K562 (cell line): Measurements from ENCODE around the gene ABITRAM. TPM values are rescaled to one million over a fixed set of nuclear protein-coding genes. Genes with fewer than 3 reads are reported as not detected.

Source experiments
- ARHGAP35 ChIP-seq: fragments of 450-650 bp; IDR thresholded peaks from 2 replicates; pipeline ENCODE4 v1.6.1; 2018; ENCODE audit not compliant: partially characterized antibody
- ARID1B ChIP-seq: fragments of 450-650 bp; IDR thresholded peaks from 2 replicates; pipeline ENCODE4 v1.6.1; 2016; ENCODE audit warnings: antibody characterized with exemption, mild to moderate bottlenecking, inconsistent platforms
- ARID2 ChIP-seq: fragments of 450-650 bp; IDR thresholded peaks from 2 replicates; pipeline ENCODE4 v1.6.1; 2017; ENCODE audit warnings: antibody characterized with exemption, mild to moderate bottlenecking
- BDP1 ChIP-seq: IDR thresholded peaks from 3 replicates; pipeline ENCODE4 v1.6.1; 2011; ENCODE audit not compliant: insufficient read length, insufficient read depth
- CEBPG ChIP-seq, 3 experiments: fragments of 200-800 bp in 1 of 3; sonication (Bioruptor generic) in 1 of 3; sonication (generic) in 1 of 3; formaldehyde crosslinking in 1 of 3; IDR thresholded peaks in 2 of 3; conservative IDR thresholded peaks in 1 of 3; 2 replicates each; pipeline versions ENCODE4 v1.6.1 to v1.8.0; 2016 to 2022; ENCODE audit warnings: missing compliant biosample characterization in 2 of 3, missing genetic modification characterization in 2 of 3, mild to moderate bottlenecking in 1 of 3, missing genetic modification reagents in 1 of 3
- ERF ChIP-seq: fragments of 450-650 bp; formaldehyde crosslinking; IDR thresholded peaks from 2 replicates; pipeline ENCODE4 v1.4.0; 2020; ENCODE audit warnings: mild to moderate bottlenecking, mixed read lengths
- FOXA3 ChIP-seq, 2 experiments: fragments of 450-650 bp in 1 of 2; sonication (generic) in 1 of 2; formaldehyde crosslinking; IDR thresholded peaks in 1 of 2; conservative IDR thresholded peaks in 1 of 2; 2 replicates each; pipeline versions ENCODE4 v1.4.0 to v1.8.0; 2020 to 2022; ENCODE audit warnings: mild to moderate bottlenecking in 2 of 2, missing genetic modification reagents in 1 of 2
- HEY1 ChIP-seq: fragments of 250-450 bp; sonication (Bioruptor Pico); IDR thresholded peaks from 2 replicates; pipeline ENCODE4 v1.5.0; 2020; ENCODE audit warnings: mild to moderate bottlenecking, moderate library complexity, borderline replicate concordance
- JUNB ChIP-seq: fragments of 450-650 bp; formaldehyde crosslinking; conservative IDR thresholded peaks from 2 replicates; pipeline ENCODE4 v1.4.0; 2020; ENCODE audit warnings: mild to moderate bottlenecking
- NFE2L1 ChIP-seq: fragments of 450-650 bp; IDR thresholded peaks from 2 replicates; pipeline ENCODE4 v1.6.1; 2016; ENCODE audit warnings: missing genetic modification characterization, low read depth, mild to moderate bottlenecking, missing compliant biosample characterization, moderate library complexity, borderline replicate concordance
- PHB ChIP-seq: fragments of 250-450 bp; sonication (Bioruptor Pico); IDR thresholded peaks from 2 replicates; pipeline ENCODE4 v1.5.0; 2021
- SMARCA5 ChIP-seq: fragments of 450-650 bp; IDR thresholded peaks from 2 replicates; pipeline ENCODE4 v1.6.1; 2016
- SREBF1 ChIP-seq: fragments of 150-350 bp; IDR thresholded peaks from 2 replicates; pipeline ENCODE4 v1.6.1; 2014; ENCODE audit warnings: antibody characterized with exemption, low read depth, low read length, borderline replicate concordance
- STAT5B ChIP-seq: fragments of 250-450 bp; sonication (Bioruptor Pico); IDR thresholded peaks from 2 replicates; pipeline ENCODE4 v1.8.0; 2021; ENCODE audit warnings: mild to moderate bottlenecking, inconsistent platforms
- TAL1 ChIP-seq: fragments of 450-650 bp; IDR thresholded peaks from 2 replicates; pipeline ENCODE4 v1.6.1; 2016; ENCODE audit warnings: mild to moderate bottlenecking
- TFE3 ChIP-seq: fragments of 450-650 bp; formaldehyde crosslinking; IDR thresholded peaks from 2 replicates; pipeline ENCODE4 v1.4.0; 2020; ENCODE audit warnings: mild to moderate bottlenecking, mixed read lengths
- ZBTB17 ChIP-seq: fragments of 450-650 bp; formaldehyde crosslinking; IDR thresholded peaks from 2 replicates; pipeline ENCODE4 v1.4.0; 2020; ENCODE audit warnings: mild to moderate bottlenecking
- ZNF12 ChIP-seq: sonication (generic); formaldehyde crosslinking; IDR thresholded peaks from 2 replicates; pipeline ENCODE4 v1.4.0; 2020; ENCODE audit warnings: mild to moderate bottlenecking, missing genetic modification reagents
- ZNF253 ChIP-seq: fragments of 250-450 bp; sonication (Bioruptor Pico); conservative IDR thresholded peaks from 2 replicates; pipeline ENCODE4 v1.6.1; 2021; ENCODE audit warnings: mild to moderate bottlenecking
- ZNF311 ChIP-seq: fragments of 250-450 bp; sonication (Bioruptor Pico); IDR thresholded peaks from 2 replicates; pipeline ENCODE4 v1.4.0; 2020; ENCODE audit warnings: mild to moderate bottlenecking, moderate library complexity
- ZNF316 ChIP-seq: fragments of 450-650 bp; IDR thresholded peaks from 2 replicates; pipeline ENCODE4 v1.6.1; 2016
- ZNF445 ChIP-seq: fragments of 250-450 bp; sonication (Bioruptor Pico); IDR thresholded peaks from 2 replicates; pipeline ENCODE4 v1.4.0; 2020; ENCODE audit warnings: low read depth, mild to moderate bottlenecking, moderate library complexity
- ZSCAN29 ChIP-seq: fragments of 450-650 bp; IDR thresholded peaks from 2 replicates; pipeline ENCODE4 v1.6.1; 2017
- polyA plus RNA-seq, 8 experiments: library from polyadenylated mRNA; depleted of rRNA in 4 of 8; stranded (reverse) in 5 of 8; unstranded in 3 of 8; fragments of >200 nt; fragmentation: Nextera tagmentation in 2 of 8; fragmentation: Illumina TruSeq in 1 of 8; extraction: Ambion mirVana in 2 of 8; extraction: Trizol in 1 of 8; gene quantifications; 2 replicates each; pipeline versions ENCODE4 v1.2.1 to v1.2.3, GENCODE V29; 2011 to 2014; ENCODE audit warnings: inconsistent platforms in 1 of 8, missing spikeins in 1 of 8
- total RNA-seq, 7 experiments: library from RNA; depleted of rRNA in 6 of 7; stranded (reverse); fragments of >200 nt in 6 of 7; fragmentation: Illumina TruSeq in 2 of 7; extraction: Trizol in 2 of 7; gene quantifications; 2 replicates each; pipeline versions ENCODE4 v1.2.1 to v1.2.3, GENCODE V29; 2011 to 2021; ENCODE audit warnings: low replicate concordance in 1 of 7
- TF ChIP-seq, protein P1 (sequence below): sonication (generic); formaldehyde crosslinking; IDR thresholded peaks from 2 replicates; pipeline ENCODE4 v1.8.0; 2023; ENCODE audit warnings: mild to moderate bottlenecking, missing genetic modification reagents
- TF ChIP-seq, protein P2 (sequence below): fragments of 250-450 bp; sonication (Bioruptor Pico); IDR thresholded peaks from 2 replicates; pipeline ENCODE4 v1.9.0; 2021; ENCODE audit warnings: mild to moderate bottlenecking
- TF ChIP-seq, protein P3 (sequence below): fragments of 450-650 bp; IDR thresholded peaks from 2 replicates; pipeline ENCODE4 v1.6.1; 2014; ENCODE audit warnings: low read depth, mild to moderate bottlenecking, moderate library complexity, borderline replicate concordance

ABITRAM gene
- total and polyA plus RNA-seq, 9 of the 15 experiments (the other 6 are each of a cell fraction or from before 2014, with no cell fraction given) = 8.9 to 47.6 (median 28.4) TPM

- no peak for TF ChIP-seq ZNF311 (CRISPR knock-in tag)
- TF ChIP-seq SMARCA5 = no peak
- no peak for TF ChIP-seq HEY1 (CRISPR knock-in tag)
- TF ChIP-seq PHB (CRISPR knock-in tag) = no peak
- TF ChIP-seq ZNF316 = no peak
- peak; percentile 32; the same call in 1 of the 2 replicates for TF ChIP-seq CEBPG (CRISPR knock-in tag; IDR thresholded peaks at IDR 0.05)
- TF ChIP-seq CEBPG (tag; conservative IDR thresholded peaks at IDR 0.05 in 1 of 2, IDR thresholded peaks at IDR 0.05 in 1 of 2) = no peak
- no peak; the same call in 1 of the 2 replicates for TF ChIP-seq ZSCAN29
- TF ChIP-seq FOXA3 (CRISPR knock-in tag; conservative IDR thresholded peaks at IDR 0.05 in 1 of 2, IDR thresholded peaks at IDR 0.05 in 1 of 2) = no peak
- TF ChIP-seq TFE3 (CRISPR knock-in tag) = no peak
- TF ChIP-seq, protein P1, sequence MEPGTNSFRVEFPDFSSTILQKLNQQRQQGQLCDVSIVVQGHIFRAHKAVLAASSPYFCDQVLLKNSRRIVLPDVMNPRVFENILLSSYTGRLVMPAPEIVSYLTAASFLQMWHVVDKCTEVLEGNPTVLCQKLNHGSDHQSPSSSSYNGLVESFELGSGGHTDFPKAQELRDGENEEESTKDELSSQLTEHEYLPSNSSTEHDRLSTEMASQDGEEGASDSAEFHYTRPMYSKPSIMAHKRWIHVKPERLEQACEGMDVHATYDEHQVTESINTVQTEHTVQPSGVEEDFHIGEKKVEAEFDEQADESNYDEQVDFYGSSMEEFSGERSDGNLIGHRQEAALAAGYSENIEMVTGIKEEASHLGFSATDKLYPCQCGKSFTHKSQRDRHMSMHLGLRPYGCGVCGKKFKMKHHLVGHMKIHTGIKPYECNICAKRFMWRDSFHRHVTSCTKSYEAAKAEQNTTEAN = no peak
- TF ChIP-seq ERF (CRISPR knock-in tag) = no peak
- no peak for TF ChIP-seq NFE2L1 (tag)
- TF ChIP-seq ARID2 = no peak
- TF ChIP-seq SREBF1 = 0 out of 2 replicates have a peak, but pooled peaks have one; percentile 19
- no peak for TF ChIP-seq BDP1
- no peak; the same call in 1 of the 2 replicates for TF ChIP-seq ZNF12 (CRISPR knock-in tag)
- no peak for TF ChIP-seq ZNF445 (CRISPR knock-in tag)
- no peak for TF ChIP-seq ARHGAP35
- TF ChIP-seq, protein P2, sequence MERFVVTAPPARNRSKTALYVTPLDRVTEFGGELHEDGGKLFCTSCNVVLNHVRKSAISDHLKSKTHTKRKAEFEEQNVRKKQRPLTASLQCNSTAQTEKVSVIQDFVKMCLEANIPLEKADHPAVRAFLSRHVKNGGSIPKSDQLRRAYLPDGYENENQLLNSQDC (CRISPR knock-in tag) = no peak
- TF ChIP-seq JUNB (CRISPR knock-in tag) = peak; percentile 93
- TF ChIP-seq ZBTB17 (CRISPR knock-in tag) = peak; percentile 56; the same call in 1 of the 2 replicates
- TF ChIP-seq, protein P3, sequence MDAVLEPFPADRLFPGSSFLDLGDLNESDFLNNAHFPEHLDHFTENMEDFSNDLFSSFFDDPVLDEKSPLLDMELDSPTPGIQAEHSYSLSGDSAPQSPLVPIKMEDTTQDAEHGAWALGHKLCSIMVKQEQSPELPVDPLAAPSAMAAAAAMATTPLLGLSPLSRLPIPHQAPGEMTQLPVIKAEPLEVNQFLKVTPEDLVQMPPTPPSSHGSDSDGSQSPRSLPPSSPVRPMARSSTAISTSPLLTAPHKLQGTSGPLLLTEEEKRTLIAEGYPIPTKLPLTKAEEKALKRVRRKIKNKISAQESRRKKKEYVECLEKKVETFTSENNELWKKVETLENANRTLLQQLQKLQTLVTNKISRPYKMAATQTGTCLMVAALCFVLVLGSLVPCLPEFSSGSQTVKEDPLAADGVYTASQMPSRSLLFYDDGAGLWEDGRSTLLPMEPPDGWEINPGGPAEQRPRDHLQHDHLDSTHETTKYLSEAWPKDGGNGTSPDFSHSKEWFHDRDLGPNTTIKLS = peak; percentile 19; the same call in 1 of the 2 replicates
- TF ChIP-seq TAL1 = no peak
- no peak for TF ChIP-seq STAT5B (CRISPR knock-in tag)
- no peak for TF ChIP-seq ZNF253 (CRISPR knock-in tag)
- TF ChIP-seq ARID1B = no peak
Measured at GRCh38 chr9:108933718-108934322, 380 bp upstream of the ABITRAM start, which contains the start of gene ELP1 (continued).
